Calu3 (cell line): Measurements from ENCODE around the gene ATPAF1. TPM values are rescaled to one million over a fixed set of nuclear protein-coding genes. Genes with fewer than 3 reads are reported as not detected.

Experiments
- BruUV-seq: library from RNA; stranded (reverse); fragments of 400-500 nt; replicated peaks from 2 replicates; lab custom pipeline; 2021; lab: Mats Ljungman, UMichigan
- CTCF ChIA-PET: fragments of 300-600 bp; sonication (Branson Sonifier 250); formaldehyde crosslinking; loops from one replicate; lab custom pipeline; 2022; ENCODE audit warnings: antibody characterized with exemption; lab: Charles Lee
- DNase-seq: peaks from one replicate; pipeline ENCODE4 v3.0.0; 2022
- H3K27ac Mint-ChIP-seq: one replicate; pipeline ENCODE4 v1.8.0; 2022; ENCODE audit warnings: mixed read lengths; ENCODE audit not compliant: unreplicated experiment
- H3K27me3 Mint-ChIP-seq: one replicate; pipeline ENCODE4 v1.8.0; 2022; ENCODE audit warnings: mixed read lengths; ENCODE audit not compliant: unreplicated experiment
- H3K36me3 Mint-ChIP-seq: one replicate; pipeline ENCODE4 v1.8.0; 2022; ENCODE audit warnings: mild to moderate bottlenecking, moderate library complexity, mixed read lengths; ENCODE audit not compliant: insufficient read depth, unreplicated experiment
- H3K4me1 Mint-ChIP-seq: one replicate; pipeline ENCODE4 v1.8.0; 2022; ENCODE audit warnings: mild to moderate bottlenecking, low read depth, mixed read lengths; ENCODE audit not compliant: unreplicated experiment
- H3K4me3 Mint-ChIP-seq: one replicate; pipeline ENCODE4 v1.8.0; 2022; ENCODE audit warnings: mild to moderate bottlenecking, low read depth, moderate library complexity, mixed read lengths; ENCODE audit not compliant: unreplicated experiment
- H3K9me3 Mint-ChIP-seq: one replicate; pipeline ENCODE4 v1.8.0; 2022; ENCODE audit warnings: low read depth, mixed read lengths; ENCODE audit not compliant: unreplicated experiment
- intact Hi-C: fragments of 100-400 bp; cut with micrococcal nuclease; formaldehyde crosslinking; loops from one replicate; pipeline ENCODE4 v1.10.0; 2022; ENCODE audit not compliant: unreplicated experiment
- total RNA-seq: library from RNA; stranded (reverse); gene quantifications from 2 replicates; pipeline ENCODE4 v1.2.3, GENCODE V29; 2022
- TF ChIP-seq, protein P1 (sequence below): fragments of 200-600 bp; IDR thresholded peaks from one replicate; pipeline ENCODE4 v1.8.0; 2022; ENCODE audit warnings: antibody characterized with exemption; ENCODE audit not compliant: unreplicated experiment

ATPAF1 gene
- total RNA-seq, 1 experiment from 2014 or later, result 34.5 TPM

DNA sequence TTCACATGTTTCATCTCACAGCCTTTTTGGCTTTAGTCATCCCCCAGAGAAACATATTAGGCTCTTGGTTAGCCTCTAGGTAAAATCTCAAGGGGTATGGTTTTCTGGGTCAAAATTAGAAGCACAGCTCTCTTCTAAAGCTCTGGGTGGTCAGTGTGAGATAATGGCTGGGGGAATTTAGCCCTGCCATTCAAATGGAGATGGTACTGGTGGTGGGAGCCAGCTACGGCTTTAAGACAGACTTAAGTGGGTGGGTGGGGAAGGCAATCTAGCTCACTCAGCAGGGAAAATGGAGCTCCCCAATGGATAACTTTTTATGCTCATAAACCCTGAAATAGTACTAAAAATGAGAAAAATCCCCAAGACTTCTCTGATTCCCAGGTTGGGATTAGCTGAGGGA is 9.2 kb upstream of the ATPAF1 start:
- TF ChIP-seq, protein P1, sequence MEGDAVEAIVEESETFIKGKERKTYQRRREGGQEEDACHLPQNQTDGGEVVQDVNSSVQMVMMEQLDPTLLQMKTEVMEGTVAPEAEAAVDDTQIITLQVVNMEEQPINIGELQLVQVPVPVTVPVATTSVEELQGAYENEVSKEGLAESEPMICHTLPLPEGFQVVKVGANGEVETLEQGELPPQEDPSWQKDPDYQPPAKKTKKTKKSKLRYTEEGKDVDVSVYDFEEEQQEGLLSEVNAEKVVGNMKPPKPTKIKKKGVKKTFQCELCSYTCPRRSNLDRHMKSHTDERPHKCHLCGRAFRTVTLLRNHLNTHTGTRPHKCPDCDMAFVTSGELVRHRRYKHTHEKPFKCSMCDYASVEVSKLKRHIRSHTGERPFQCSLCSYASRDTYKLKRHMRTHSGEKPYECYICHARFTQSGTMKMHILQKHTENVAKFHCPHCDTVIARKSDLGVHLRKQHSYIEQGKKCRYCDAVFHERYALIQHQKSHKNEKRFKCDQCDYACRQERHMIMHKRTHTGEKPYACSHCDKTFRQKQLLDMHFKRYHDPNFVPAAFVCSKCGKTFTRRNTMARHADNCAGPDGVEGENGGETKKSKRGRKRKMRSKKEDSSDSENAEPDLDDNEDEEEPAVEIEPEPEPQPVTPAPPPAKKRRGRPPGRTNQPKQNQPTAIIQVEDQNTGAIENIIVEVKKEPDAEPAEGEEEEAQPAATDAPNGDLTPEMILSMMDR, result no peak
- no peaks in the 10 kb centered on the region for H3K9me3 Mint-ChIP-seq
- no peak for DNase-seq
- no peak overlapping the region for H3K27ac Mint-ChIP-seq
- no peaks in the 10 kb centered on the region for H3K27me3 Mint-ChIP-seq
- BruUV-seq, result no TSS peak
- CTCF ChIA-PET, result no interaction called here
- peaks cover 35% of the 10 kb centered on the region for H3K36me3 Mint-ChIP-seq
- intact Hi-C loops, result no loop called here
- no peaks in the 10 kb centered on the region for H3K4me1 Mint-ChIP-seq
- no peak overlapping the region for H3K4me3 Mint-ChIP-seq

DNA sequence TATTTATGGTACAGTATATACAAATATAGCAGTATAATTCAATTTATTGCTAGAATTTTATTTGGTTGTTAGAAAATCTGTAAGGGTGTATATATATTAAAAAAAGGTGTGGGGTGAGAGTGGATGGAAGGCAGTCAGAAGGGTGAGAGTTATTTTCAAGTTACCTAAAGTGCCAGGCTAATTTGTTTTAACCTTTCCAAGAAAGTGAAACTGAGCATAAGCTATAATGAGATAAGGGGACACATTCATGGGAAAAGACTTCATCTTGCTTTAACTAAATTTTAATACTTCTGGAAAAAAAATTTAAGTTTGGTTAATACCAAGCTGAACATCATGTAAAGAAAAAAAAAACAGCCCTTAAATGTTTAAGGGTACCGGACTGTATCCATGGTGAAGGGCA is 8.4 kb upstream of the ATPAF1 start:
- no peak for DNase-seq
- no peaks in the 10 kb centered on the region for H3K9me3 Mint-ChIP-seq
- no peaks in the 10 kb centered on the region for H3K4me1 Mint-ChIP-seq
- intact Hi-C loops, result no loop called here
- CTCF ChIA-PET, result no interaction called here
- BruUV-seq, result no TSS peak
- no peak overlapping the region for H3K27ac Mint-ChIP-seq
- H3K4me3 Mint-ChIP-seq, result no peak overlapping the region
- TF ChIP-seq, protein P1, result no peak
- H3K27me3 Mint-ChIP-seq, result no peaks in the 10 kb centered on the region
- peaks cover 27% of the 10 kb centered on the region for H3K36me3 Mint-ChIP-seq

DNA sequence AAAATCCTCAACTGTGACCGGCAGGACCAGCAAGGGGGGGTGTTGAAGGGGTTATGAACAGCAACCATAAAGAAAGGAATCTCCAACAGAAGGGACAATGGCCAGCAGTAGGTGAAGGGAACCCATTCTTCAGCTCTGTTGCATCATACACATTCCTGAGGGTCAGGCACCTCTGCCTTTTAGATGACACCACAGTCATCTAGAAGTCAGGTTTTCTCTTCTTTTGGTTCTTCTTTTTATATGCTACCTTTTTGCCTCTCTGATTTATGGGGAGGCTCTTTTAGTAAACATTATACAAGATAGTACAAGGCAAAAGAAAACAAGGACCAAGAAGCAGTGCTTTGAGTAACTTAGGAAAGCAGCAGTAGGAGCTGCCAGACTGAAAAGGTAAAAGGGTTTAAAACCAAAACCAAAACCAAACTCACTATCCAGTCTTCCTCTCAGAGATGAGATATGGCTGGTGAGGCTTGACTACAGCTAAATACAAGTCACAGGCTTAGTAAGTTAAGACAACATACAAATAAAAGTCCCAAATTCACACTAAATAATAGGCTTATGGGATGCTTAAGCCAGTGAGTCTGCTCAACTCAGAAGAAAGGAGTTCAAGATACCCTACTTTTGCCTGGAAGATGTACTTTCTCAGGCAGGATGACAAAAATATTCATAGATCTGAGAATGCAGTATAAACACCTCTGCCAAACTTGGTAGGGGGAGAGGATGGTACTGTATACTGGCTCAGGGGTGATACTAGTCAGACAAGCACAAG is 7.6 kb upstream of the ATPAF1 start:
- Mint-ChIP-seq H3K9me3 (no peaks in the 10 kb centered on the region), H3K27me3 (no peaks in the 10 kb centered on the region), H3K27ac (no peak overlapping the region), H3K4me1 (no peaks in the 10 kb centered on the region), H3K36me3 (peaks cover 24% of the 10 kb centered on the region), H3K4me3 (no peak overlapping the region)
- DNase-seq, result no peak
- CTCF ChIA-PET, result no interaction called here
- intact Hi-C loops, result no loop called here
- no TSS peak for BruUV-seq
- TF ChIP-seq, protein P1, result no peak

DNA sequence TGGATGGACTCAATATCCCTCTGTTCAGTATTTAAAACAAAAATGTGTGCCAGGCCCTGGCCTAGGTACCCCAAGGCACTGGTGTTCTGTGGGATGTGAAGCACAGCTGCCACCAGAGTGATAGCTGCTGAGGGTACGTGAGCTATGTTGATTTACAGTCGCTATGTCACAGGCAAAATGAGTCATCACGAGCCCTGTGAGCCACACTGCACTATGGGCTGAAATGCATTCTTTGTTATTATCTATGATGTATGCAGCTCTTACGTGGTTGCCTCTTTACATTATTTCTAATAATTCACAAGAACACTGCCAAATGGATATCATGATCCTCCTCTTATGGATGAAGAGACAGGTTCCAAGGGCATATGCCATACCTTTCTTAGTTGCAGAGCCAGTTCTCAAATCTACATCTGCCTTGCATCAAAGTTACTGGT is 5.6 kb upstream of the ATPAF1 start:
- CTCF ChIA-PET, result no interaction called here

More for the DNA sequence above, 5.6 kb upstream of the ATPAF1 start:
- H3K27ac Mint-ChIP-seq, result no peak overlapping the region
- H3K4me3 Mint-ChIP-seq, result no peak overlapping the region
- peaks cover 8% of the 10 kb centered on the region for H3K36me3 Mint-ChIP-seq
- H3K4me1 Mint-ChIP-seq, result no peaks in the 10 kb centered on the region
- DNase-seq, result no peak
- TF ChIP-seq, protein P1, result no peak
- no peaks in the 10 kb centered on the region for H3K9me3 Mint-ChIP-seq
- BruUV-seq, result no TSS peak
- no peaks in the 10 kb centered on the region for H3K27me3 Mint-ChIP-seq
- intact Hi-C loops, result no loop called here
